Colonic mucosa (tissue), 4 donors: Measurements from ENCODE around the gene GRHPR. TPM values are rescaled to one million over a fixed set of nuclear protein-coding genes. Genes with fewer than 3 reads are reported as not detected.

Source experiments
- DNase-seq: peaks from one replicate; pipeline ENCODE4 v3.0.0-alpha.2; 2020
- H3K27ac ChIP-seq: fragments of 200-600 bp; one replicate; pipeline ENCODE4 v1.8.0; 2021
- H3K27me3 ChIP-seq: fragments of 200-600 bp; one replicate; pipeline ENCODE4 v1.8.0; 2021
- H3K36me3 ChIP-seq: fragments of 200-600 bp; one replicate; pipeline ENCODE4 v1.8.0; 2021
- H3K4me1 ChIP-seq: fragments of 200-600 bp; one replicate; pipeline ENCODE4 v1.8.0; 2021; ENCODE audit warnings: mild to moderate bottlenecking
- H3K4me3 ChIP-seq: fragments of 200-600 bp; one replicate; pipeline ENCODE4 v1.8.0; 2021
- H3K9ac ChIP-seq, 2 donors: one replicate each; pipeline ENCODE4 v1.7.0; 2013; ENCODE audit warnings: control low read depth in 2 of 2, low read depth in 2 of 2, low read length in 2 of 2
- H3K9me3 ChIP-seq: fragments of 200-600 bp; one replicate; pipeline ENCODE4 v1.8.0; 2021
- intact Hi-C: fragments of 100-400 bp; cut with DNase I; formaldehyde crosslinking; loops from one replicate; pipeline ENCODE4 v1.14.1; 2022
- total RNA-seq, 2 donors: library from RNA; stranded (reverse); fragmentation: NEBNext Ultra II Directional in 1 of 2; extraction: Animal tissue kit (Norgen Biotek cat#: 25700) in 1 of 2; gene quantifications; one replicate each; pipeline ENCODE4 v1.2.1, GENCODE V29; 2021
- TF ChIP-seq, protein P1 (sequence below): fragments of 200-600 bp; IDR thresholded peaks from one replicate; pipeline ENCODE4 v1.8.0; 2022; ENCODE audit warnings: antibody characterized with exemption, mild to moderate bottlenecking
- donor health status: healthy.
- donor health status: DM: no; HTN: no; CAD: no.
- donor health status: DM: no; HTN: no; CAD: no.

The GRHPR gene
- total RNA-seq, 2 donors from 2014 or later = 71.1 to 94.0 TPM

DNA sequence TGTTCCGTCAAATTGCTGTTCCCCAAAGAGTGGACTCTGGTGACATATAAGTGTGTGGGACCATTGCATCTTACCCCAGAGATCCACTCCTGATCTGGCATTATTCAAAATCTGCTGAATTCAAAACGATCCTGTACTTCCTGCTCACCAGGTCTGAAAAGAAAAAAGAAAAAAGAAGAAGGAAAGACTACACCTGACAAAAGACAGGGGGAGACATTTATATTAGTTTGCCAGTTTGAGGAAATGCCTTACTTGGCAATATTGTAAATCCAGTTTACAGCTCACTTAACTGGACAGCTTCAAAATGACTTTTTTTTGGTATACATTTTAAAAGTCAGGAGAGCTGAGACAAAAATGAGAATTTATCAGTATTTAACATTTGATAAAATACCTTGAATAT lies 15.0 kb upstream of the GRHPR start:
- TF ChIP-seq, protein P1, sequence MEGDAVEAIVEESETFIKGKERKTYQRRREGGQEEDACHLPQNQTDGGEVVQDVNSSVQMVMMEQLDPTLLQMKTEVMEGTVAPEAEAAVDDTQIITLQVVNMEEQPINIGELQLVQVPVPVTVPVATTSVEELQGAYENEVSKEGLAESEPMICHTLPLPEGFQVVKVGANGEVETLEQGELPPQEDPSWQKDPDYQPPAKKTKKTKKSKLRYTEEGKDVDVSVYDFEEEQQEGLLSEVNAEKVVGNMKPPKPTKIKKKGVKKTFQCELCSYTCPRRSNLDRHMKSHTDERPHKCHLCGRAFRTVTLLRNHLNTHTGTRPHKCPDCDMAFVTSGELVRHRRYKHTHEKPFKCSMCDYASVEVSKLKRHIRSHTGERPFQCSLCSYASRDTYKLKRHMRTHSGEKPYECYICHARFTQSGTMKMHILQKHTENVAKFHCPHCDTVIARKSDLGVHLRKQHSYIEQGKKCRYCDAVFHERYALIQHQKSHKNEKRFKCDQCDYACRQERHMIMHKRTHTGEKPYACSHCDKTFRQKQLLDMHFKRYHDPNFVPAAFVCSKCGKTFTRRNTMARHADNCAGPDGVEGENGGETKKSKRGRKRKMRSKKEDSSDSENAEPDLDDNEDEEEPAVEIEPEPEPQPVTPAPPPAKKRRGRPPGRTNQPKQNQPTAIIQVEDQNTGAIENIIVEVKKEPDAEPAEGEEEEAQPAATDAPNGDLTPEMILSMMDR = no peak
- intact Hi-C loops = no loop called here

DNA sequence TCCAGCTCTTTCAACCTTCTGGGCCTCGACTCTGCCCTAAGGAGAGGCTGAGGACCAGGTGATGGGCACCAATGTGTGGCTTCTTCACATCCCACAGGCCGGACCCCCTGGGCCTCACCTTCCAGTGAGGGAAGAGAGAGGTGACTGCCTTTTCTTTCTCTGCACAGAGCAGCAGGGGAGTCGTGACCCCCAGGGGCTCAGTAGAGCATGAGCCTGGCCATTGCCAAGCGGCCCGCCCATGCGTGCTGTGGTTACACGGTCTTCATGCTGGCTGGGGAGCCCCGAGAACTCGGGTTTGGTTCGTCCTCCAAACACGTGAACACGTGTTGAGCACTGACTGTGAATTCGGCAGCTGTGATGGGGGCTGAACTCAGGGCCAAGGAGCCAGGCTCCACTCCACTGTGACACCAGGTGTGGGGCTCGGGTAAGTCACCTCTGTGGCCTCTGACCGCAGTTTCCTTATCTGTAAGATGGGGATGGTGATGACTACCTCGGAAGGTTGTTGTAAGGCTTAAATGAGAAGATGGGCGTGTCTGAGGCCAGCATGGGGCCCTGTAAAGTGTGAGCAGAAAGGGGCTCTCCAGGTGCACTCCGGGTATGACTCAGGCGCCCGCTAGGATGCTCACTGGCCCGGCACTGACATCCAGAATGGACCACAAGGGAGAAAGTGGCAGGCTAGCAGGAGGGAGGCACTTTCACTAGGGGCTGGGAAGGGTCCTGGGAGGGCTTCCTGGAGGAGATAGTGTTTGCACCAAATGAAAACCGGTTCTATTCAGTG lies 13.4 kb upstream of the GRHPR start:
- intact Hi-C loops = no loop called here
- Histone ChIP-seq H3K27me3 (no peaks in the 10 kb centered on the region), H3K27ac (no peak overlapping the region), H3K36me3 (no peaks in the 10 kb centered on the region), H3K9ac (no peak overlapping the region), H3K9me3 (no peaks in the 10 kb centered on the region), H3K4me1 (no peaks in the 10 kb centered on the region), H3K4me3 (no peak overlapping the region)
- TF ChIP-seq, protein P1 = no peak
- DNase-seq = no peak

More for the DNA sequence above, 15.0 kb upstream of the GRHPR start:
- no peak overlapping the region for H3K27ac ChIP-seq
- DNase-seq = no peak
- H3K9ac ChIP-seq = no peak overlapping the region
- no peaks in the 10 kb centered on the region for H3K36me3 ChIP-seq
- H3K27me3 ChIP-seq = no peaks in the 10 kb centered on the region
- no peaks in the 10 kb centered on the region for H3K4me1 ChIP-seq
- no peak overlapping the region for H3K4me3 ChIP-seq
- H3K9me3 ChIP-seq = no peaks in the 10 kb centered on the region

DNA sequence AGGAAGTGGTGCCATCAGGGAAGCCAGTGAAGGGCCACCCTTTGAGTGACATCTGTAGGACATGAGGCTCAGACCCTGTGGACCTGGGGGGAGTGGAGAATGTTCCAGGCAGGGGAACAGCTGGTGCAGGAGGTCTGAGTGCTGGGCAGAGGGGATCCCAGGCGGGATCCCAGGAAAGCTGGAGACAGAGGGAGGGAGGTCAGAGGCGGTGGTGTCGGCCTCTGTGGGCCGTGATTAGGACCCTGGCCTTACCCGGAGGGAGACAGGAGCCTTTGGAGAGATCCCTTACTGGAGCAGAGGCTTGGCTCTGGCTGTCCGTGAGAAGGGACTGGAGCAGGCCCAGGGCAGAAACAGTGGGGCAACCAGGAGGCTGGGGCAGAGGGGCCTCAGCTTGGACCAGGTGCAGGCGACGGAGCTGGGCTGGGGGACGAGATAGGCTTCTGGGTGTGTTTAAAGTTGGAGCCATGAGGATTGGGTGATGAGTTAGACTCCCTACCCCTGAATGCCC lies 12.1 kb upstream of the GRHPR start:
- no peaks in the 10 kb centered on the region for H3K9me3 ChIP-seq
- intact Hi-C loops = no loop called here
- DNase-seq = no peak
- H3K36me3 ChIP-seq = no peaks in the 10 kb centered on the region
- H3K9ac ChIP-seq = no peak overlapping the region
- H3K27ac ChIP-seq = no peak overlapping the region
- TF ChIP-seq, protein P1 = no peak
- H3K27me3 ChIP-seq = no peaks in the 10 kb centered on the region
- no peak overlapping the region for H3K4me3 ChIP-seq
- no peaks in the 10 kb centered on the region for H3K4me1 ChIP-seq

DNA sequence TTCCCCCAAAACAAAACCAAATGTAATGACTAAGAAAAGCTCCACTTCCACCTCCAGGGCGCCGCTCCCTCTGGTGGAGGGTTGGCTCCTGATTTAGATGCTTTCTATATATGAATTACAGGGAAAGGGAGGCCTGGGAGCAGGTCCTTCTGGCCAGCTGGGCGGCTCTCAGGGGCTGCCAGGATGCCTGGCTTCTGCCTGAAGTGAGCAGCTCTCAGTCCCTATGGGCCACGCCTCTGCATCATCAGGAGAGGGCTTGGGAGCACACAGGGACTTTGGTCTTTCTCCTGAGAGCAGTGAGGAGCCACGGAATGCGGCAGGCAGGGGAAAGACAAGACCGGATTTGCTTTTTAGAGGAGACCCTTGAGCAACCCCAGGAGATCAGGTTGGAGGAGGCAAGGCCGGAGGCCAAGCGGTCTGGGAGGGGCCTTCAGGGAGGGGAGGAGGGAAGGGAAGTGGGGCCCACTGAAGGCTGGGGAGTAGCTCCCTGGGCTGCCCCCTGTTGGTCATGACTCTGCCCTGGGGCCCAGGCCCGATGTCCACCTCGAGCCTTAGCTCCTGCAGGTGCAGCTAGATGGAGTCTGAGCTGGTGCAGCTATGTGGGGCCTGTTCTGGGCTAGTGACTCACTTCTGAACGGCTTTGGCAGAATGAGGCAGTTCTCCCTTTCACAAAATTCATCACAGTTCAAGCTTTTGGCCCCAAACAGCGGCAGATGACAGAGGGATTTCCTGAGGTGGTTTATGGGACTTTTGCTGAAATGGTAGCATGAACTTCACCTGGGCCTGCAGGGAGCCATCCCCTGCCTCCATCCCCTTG lies 11.3 kb upstream of the GRHPR start:
- no peak overlapping the region for H3K9ac ChIP-seq
- no peaks in the 10 kb centered on the region for H3K36me3 ChIP-seq
- no peak overlapping the region for H3K27ac ChIP-seq
- no peak for DNase-seq
- H3K4me3 ChIP-seq = no peak overlapping the region
- H3K4me1 ChIP-seq = no peaks in the 10 kb centered on the region
- H3K9me3 ChIP-seq = no peaks in the 10 kb centered on the region
- H3K27me3 ChIP-seq = no peaks in the 10 kb centered on the region
- TF ChIP-seq, protein P1 = no peak
- intact Hi-C loops = no loop called here

DNA sequence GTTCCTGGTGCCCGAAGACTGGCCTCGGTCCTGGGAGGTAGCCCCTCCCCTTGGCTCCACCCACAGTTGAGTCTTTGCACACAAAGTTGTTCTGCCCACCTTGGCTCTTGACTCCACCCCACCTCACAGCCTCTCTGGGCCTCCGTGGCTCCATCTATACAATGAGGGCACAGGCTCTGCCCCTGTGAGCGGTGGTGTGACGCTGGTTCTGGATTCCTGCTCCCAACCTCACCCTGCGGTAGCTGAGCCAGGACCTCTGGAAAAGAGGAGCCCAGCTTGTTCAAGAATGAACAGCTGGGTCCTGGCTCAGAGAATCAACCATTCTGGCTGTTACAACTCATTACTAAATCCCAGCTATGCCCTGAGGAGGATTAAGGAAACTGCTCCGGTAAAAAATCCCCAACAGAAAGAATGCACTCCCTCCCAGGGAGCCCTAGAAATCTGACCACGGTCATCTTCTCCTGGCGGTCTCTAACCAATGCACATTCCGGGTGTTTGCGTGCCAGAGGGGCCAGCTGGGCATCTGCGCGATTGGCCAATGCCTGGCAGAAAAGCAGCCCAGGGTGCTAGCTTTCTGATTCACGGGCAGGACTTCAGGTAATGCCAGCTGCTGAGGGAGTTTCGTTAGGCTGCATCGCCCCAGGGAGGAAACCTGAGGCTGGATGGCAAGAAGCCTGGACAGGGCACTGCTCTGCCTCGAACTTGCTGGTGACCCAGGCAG lies 9.9 kb upstream of the GRHPR start:
- Histone ChIP-seq H3K9me3 (no peaks in the 10 kb centered on the region), H3K27me3 (no peaks in the 10 kb centered on the region), H3K36me3 (no peaks in the 10 kb centered on the region), H3K4me3 (no peak overlapping the region), H3K9ac (no peak overlapping the region), H3K27ac (no peak overlapping the region), H3K4me1 (no peaks in the 10 kb centered on the region)
- intact Hi-C loops = no loop called here
- TF ChIP-seq, protein P1 = no peak
- DNase-seq = no peak
